Fibroblast of upper back skin (primary cell): ENCODE data around the gene LY9.
"Not testable (repeated sequence)": the region's sequence is repeated elsewhere in the genome, so short reads cannot be mapped to it uniquely, and the experiment has no call there.

ENCODE experiments used
- DNase-seq: peaks from one replicate; pipeline ENCODE4 v3.0.0-alpha.2; 2013

LY9 gene

DNA sequence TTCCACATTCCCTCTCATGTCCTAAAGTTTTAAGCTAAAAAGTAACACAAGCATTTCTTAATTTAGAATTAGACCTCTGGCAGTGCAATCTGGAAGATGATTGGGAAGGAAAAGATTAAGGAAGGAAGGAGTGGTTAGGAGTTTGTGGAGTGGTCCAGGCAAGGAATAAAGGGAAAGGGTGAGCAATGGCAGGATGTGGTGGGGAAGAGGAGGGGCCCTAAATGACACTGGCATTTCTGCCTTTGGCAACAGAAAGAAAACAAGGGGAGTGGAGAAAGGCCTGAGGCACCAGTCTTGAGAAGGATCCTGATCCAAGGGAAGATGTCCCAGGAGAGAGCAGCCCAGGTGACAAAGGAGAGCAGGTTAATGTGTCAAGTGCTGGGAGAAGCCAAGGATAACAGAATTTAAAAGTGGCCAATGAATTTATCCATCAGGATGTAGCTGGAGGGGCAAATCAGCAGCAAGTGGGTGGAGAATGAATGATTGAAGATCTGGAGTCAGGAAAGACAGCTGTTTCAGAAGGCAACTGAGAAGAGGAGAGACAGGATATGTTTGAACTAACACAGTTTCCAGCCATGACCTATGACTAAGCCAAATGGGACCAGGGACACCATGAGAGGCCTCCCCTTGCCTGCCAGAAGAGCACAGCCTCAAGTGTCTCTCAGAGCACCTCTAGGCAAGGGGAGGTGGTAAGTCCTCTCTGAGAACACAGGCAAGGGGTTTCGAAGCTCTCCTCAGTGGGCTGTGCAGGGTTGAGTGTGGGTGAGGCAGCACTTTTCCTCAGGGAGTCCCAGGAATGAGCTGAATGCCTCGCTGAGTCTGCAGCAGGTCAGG is 20.9 kb upstream of the LY9 start:
- no peak for DNase-seq

GRCh38 chr1:160776178-160776577 is 19.8 kb upstream of the LY9 start:
- DNase-seq, result no peak

GRCh38 chr1:160777486-160778089 is 18.4 kb upstream of the LY9 start:
- no peak for DNase-seq

DNA sequence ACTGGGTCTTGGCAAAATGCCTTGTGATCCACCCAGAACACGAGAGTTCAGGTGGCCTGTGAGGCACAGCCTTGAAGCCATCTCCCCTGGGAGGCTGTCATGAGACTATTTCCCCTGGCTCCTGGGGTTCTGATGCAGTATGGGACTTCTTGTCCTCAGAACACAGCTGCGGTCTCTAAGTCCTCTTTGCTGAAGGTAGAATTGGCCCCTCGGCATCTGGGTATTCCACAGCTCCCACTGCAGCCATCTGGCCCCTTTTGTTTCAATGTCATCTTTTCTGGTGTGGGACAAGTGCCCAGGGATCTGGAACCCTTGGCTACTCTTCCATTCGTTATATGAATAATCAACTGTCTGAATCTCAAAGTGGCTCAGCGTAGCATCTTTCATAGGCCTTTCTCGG is 17.0 kb upstream of the LY9 start:
- no peak for DNase-seq

GRCh38 chr1:160779626-160780397 is 16.2 kb upstream of the LY9 start:
- no peak for DNase-seq

DNA sequence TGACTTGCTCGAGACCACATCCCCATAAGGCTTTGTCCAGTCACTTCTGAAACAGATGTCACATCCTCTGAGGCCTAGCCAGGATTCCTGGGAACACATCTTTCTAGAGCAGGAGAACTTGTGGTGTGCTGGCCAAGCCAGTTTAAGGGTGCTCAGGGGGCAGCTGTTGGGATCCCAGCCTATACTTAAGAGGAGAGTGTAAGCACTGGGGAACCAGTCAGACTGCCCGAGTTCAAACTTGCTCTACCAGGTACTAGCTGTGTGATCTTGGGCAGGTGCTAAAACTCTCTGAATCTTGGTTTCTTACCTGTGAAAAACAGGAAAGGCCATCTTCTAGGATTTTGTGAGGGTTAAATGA is 15.6 kb upstream of the LY9 start:
- DNase-seq, result no peak

DNA sequence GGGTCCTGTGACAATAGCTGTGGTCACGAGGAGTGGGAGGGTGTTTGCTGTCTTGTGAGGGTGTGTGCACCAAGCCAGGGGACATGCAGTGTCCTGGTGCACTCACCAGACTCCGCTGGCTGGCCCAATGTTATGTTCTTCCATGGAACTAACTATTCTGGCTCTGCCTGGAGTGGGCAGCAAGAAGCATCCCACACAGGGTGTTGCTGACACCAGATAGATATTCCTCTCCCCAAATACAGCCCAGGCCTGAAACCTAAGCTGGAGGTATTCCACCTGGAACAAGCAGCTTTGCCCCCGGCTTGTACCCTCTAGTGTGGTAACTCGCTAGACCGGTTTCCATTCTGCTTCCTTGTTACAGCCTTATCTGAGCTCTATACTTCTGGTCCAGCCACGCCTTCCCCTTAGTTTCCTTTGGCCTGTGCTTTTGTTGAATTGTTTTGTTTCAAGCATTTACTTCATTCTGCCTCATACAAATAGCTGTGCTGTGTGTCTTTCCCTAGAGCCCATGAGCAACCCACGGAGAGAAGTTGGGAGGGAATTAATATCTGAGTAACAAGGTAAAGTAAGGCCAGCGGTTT is 14.7 kb upstream of the LY9 start:
- DNase-seq, result no peak

DNA sequence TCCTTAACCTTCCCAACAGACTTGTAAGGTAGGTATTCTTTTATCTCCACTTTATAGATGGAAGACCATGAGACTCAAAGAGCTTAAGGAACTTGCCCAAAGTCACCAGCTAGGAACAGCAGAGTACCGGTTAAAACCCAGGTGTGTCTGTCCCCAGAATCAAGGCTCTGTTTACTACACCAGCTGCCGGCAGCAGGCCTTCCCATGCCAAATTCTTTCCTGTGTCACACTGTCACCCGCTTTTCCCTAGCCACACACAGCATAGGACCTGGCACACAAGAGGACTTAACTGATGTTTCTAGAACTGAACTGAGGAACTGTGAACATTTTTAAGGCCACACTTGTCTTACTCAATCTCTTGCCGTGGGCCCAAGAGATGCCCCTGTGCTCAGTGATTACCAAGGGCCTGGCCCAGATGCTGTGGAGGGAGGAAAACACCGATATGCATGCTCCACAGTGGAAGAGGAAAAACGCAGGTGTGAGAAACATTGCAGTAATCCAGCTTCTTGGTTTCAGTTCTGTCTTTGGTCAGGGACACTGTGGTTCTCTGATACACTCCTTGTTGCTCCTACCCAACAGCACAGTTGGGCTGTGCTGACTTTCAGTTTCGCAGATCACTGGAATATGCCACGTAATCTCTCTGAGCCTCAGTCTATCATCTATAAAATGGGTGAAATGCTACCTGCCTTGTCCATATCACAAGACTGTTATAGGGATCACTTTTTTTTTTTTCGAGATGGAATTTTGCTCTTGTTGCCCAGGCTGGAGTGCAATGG is 13.9 kb upstream of the LY9 start:
- DNase-seq, result no peak

- DNase-seq, result not testable (repeated sequence)
Observed at GRCh38 chr1:160782988-160783765, 12.8 kb upstream of the LY9 start.

GRCh38 chr1:160789051-160789701 is 6.8 kb upstream of the LY9 start:
- no peak for DNase-seq

DNA sequence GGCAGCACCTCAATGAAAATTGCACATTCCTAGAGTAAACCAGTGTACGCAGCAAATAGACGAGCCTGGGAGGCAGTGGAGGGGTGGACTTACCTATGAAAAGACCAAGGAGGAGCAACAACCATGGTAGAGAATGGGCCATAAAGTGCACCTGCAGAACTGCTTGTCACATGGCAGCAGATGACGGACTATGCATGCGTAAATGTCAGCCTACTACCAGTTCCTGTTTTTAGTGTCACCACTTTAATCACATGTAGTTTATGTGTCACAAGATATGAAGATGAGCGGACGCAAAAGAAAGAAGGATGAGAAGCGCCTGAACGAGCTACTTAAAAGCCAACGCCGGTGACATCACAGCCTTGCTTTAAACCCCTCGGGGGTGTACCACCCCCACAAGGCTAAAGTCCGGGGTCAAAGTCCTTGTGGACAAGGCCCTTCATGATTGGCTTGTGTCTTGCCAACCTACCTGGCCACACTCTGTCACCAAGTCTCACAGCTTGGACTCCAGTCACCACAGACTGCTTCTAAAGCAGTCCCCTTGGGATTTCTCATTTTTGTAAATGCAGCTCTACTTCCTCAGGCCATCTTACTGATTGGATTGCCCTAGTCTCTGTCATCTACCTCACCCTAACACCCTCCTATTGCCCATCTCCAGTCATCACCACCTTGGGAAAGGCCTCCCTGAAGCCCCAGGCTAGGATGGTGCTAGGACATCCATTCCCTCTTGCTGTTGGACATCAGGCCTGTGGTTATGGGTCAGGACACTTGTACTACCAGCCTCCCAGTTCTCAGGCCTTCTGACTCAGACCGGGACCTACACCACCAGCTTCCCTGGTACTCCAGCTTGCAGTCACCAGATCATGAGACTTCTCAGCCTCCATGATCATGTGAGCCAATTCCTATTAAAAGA is 6.0 kb upstream of the LY9 start:
- no peak for DNase-seq

DNA sequence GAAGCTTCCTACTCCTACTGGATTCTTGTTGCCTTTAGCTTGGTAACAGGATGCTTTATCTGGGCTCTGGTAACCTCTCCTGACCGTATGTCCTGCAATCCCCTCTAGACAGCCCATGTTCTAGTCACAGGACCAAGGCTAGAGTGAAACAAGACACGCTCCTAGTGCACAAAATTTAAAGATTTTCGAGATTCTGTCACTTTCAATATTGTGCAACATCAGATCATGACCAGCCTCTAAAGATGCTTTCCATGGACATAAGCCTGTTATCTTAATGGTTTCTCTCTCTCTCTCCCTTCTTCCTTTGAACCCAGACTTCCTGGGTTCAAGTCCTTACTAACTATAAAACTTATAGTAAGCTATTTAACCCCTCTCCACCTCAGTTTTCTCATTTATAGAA is 1.6 kb upstream of the LY9 start:
- DNase-seq, result no peak

DNA sequence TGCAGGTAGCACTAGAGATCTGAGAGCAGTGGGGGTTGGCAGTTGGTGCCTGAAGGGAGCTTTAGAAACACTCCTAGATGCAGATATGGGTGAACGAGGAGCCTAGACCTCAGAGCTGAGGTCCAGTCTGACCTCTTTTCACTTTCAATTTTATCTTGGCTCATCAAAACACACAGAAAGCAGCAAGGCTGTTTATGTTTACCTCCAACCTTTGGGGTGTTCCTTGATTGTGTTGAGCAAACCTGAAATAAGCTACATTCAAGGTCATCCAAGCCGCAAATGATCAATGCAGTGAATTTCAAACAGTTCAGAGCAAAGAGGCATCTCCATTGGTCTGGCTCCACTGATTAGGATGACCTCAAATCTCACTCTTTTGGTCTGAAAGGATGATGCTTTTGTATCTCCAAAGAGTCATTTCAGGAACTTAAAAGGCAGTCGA is 1.3 kb downstream of the LY9 start:
- DNase-seq, result no peak

DNA sequence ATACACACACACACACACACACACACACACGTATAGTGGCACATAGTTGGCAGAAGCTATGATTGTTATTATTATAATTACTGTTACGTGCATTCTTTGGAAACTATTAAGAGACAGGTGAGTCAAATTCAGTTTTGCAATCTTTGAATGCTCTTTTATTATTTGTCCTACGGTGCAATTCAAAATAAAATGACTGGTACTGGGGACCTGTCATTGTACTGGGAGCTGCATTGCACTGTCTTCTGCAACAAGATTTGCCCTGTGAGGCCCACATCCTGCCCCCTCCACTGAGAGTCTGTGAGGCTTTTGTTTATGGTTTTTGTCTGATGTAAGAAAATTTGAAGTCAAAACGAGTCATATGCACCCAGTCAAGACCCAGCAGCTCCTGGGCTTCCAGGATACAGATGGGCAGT is 1.9 kb downstream of the LY9 start:
- DNase-seq, result no peak

- DNase-seq, result no peak
Observed at GRCh38 chr1:160798439-160798838, 2.5 kb downstream of the LY9 start.

GRCh38 chr1:160799641-160800040 is 3.7 kb downstream of the LY9 start:
- no peak for DNase-seq

DNA sequence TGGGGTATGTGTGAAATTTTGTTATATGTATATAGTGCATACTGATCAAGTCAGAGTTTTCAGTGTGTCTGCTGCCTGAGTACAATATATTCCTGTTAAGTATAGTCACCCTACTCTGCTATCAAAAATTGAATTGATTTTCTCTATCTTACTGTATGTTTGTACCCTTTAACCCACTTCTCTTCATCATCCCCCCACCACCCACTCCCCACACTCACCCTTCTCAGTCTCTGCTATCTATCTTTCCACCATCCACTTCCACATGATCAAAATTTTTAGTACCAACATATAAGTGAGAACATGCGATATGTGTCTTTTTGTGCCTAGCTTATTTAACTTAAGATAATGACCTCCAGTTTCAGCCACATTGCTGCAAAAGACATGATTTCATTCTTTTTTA is 4.2 kb downstream of the LY9 start:
- DNase-seq, result no peak

DNA sequence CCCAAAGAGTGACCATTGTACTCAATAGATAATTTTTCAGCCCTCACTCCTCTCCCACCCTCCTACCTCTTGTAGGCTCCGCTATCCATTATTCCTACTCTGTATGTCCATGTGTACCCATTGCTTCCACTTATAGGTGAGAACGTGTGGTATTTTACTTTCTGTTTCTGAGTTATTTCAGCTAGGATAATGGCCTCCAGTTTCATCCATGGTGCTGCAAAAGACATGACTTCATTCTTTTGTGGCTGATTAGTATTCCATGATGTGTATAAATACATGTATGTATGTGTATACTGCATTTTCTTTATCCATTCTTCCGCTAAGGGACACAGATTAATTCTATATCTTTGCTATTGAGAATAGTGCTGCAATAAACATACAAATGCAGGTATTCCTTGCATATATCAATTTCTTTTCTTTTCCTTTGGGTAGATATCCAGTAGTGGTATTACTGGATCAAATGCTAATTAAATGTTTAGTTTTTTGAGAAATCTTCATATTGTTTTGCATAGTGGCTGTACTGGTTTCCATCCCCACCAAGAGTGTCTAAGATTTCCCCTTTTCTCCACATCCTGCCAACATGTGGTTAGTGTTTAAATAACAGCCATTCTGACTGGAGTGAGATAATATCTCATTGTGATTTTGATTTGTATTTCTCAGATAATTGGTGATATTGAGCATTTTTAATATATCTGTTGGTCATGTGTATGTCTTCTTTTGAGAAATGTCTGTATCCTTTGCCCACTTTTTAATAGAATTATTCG is 4.9 kb downstream of the LY9 start:
- DNase-seq, result no peak

DNA sequence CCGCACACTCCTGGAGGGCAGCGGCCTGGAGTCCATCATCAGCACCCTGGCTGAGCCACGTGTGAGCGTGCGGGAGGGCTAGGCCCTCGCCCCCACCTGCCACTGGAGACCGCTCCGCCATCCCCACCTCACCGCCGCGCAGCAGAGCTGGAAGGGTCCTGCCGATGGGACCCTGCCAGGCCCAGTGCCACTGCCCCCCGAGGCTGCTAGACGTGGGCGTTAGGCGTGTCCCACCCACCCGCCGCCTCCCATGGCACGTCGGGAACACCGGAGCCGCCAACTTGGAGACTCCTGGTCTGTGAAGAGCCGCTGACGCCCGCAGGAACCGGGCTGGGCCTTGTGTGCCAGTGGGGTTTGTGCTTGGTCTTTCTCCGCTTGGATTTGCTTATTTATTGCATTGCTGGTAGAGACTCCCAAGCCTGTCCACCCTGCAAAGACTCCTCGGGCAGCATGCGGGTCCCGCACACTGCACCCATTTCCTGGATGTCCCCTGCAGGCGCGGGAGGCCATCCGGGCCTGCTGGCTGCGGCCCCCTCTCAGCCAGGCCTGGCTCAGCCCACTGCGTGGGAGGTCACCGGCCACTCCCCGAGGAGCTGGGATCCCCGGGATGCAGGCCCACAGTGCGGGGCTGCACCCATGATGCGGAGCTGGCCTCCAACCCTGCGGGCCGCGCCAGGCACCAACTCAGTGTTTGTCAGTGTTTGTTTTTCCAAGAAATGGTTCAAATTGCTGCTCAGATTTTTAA is 6.0 kb downstream of the LY9 start:
- no peak for DNase-seq
